BLaER1 treated with 17β-estradiol and CSF1 and Interleukin-3, amounts not matched to agents 10 nM and 100 nM (cell line): ENCODE measurements around the gene FGR.

ENCODE experiments used
- H3K27ac ChIP-seq, 11 experiments: shearing (Covaris generic); formaldehyde crosslinking; 2 replicates each; pipeline ENCODE4 v1.8.1; 2022
- H3K27me3 ChIP-seq, 11 experiments: shearing (Covaris generic); formaldehyde crosslinking; 2 replicates each; pipeline ENCODE4 v1.8.1; 2022
- H3K36me3 ChIP-seq, 11 experiments: shearing (Covaris generic); formaldehyde crosslinking; 2 replicates each; pipeline ENCODE4 v1.8.1; 2022
- H3K4me1 ChIP-seq, 10 experiments: shearing (Covaris generic); formaldehyde crosslinking; 2 replicates each; pipeline ENCODE4 v1.8.1; 2022
- H3K4me2 ChIP-seq, 11 experiments: shearing (Covaris generic); formaldehyde crosslinking; 2 replicates each; pipeline ENCODE4 v1.8.1; 2022
- H3K4me3 ChIP-seq, 10 experiments: shearing (Covaris generic); formaldehyde crosslinking; 2 replicates each; pipeline ENCODE4 v1.8.1; 2022
- H3K9ac ChIP-seq, 11 experiments: shearing (Covaris generic); formaldehyde crosslinking; 2 replicates each; pipeline ENCODE4 v1.8.1; 2022
- H3K9me3 ChIP-seq, 11 experiments: shearing (Covaris generic); formaldehyde crosslinking; replicated peaks in 1 of 11; 2 replicates each; pipeline ENCODE4 v1.8.1; 2022
- H4K20me1 ChIP-seq, 11 experiments: shearing (Covaris generic); formaldehyde crosslinking; 2 replicates each; pipeline ENCODE4 v1.8.1; 2022
- Cebpa-rat ChIP-seq, 11 experiments: shearing (Covaris generic); IDR thresholded peaks; 2 replicates each; pipeline ENCODE4 v1.8.1; 2022

The FGR gene

GRCh38 chr1:27577504-27578188, 57.3 kb downstream of the FGR start:
- peak overlapping the region; percentile 90 to 98 (median 94) for H3K4me2 ChIP-seq
- peaks cover 58 to 100% (median 81%) of the 10 kb centered on the region in 11 experiments for H4K20me1 ChIP-seq
- H3K9ac ChIP-seq, result peak overlapping the region in 10 of 11 experiments; percentile 44 to 80 (median 72); a peak in 19 of 22 replicates
- H3K4me3 ChIP-seq, result peak overlapping the region in 7 of 10 experiments; percentile 19 to 68 (median 31); a peak in 9 of 20 replicates
- H3K4me1 ChIP-seq, result peaks cover 87 to 99% (median 95%) of the 10 kb centered on the region in 10 experiments
- H3K27ac ChIP-seq, result peak overlapping the region in 9 of 11 experiments; percentile 60 to 91 (median 84); a peak in 19 of 22 replicates
- H3K27me3 ChIP-seq, result no peaks in the 10 kb centered on the region
- H3K36me3 ChIP-seq, result peaks cover 0 to 24% (median 12%) of the 10 kb centered on the region in 11 experiments; a peak in 11 of 22 replicates
- H3K9me3 ChIP-seq, result no peaks in the 10 kb centered on the region
- no peak for TF ChIP-seq Cebpa-rat (IDR thresholded peaks at IDR 0.05)

DNA sequence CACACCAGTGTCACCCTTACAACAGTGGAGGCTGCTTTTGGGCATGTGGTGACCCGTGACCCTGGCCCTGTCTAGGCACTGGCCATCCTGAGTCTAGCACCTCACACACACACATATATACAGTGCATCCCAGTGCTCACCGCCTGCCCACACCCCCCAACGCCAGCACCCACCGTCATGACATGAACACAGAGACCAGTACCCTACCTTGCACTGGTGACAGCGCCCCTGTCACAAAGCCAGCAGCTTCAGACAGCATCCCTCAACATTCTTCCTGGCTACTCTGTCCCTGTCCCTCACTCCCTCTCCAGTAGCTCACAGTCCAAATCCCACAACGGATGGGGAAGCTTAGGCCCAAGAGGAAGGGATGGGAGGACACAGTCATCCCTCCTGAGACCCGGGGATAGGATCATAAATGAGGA, 58.2 kb downstream of the FGR start:
- peaks cover 58 to 100% (median 81%) of the 10 kb centered on the region in 11 experiments for H4K20me1 ChIP-seq
- TF ChIP-seq Cebpa-rat (IDR thresholded peaks at IDR 0.05), result no peak
- no peaks in the 10 kb centered on the region for H3K9me3 ChIP-seq
- no peaks in the 10 kb centered on the region for H3K27me3 ChIP-seq
- peak overlapping the region; percentile 90 to 98 (median 94) for H3K4me2 ChIP-seq
- peaks cover 92 to 99% (median 95%) of the 10 kb centered on the region in 10 experiments for H3K4me1 ChIP-seq
- peak overlapping the region; percentile 44 to 80 (median 72); a peak in 19 of 22 replicates for H3K9ac ChIP-seq
- H3K4me3 ChIP-seq, result peak overlapping the region in 7 of 10 experiments; percentile 50 to 68 (median 57); a peak in 12 of 20 replicates
- peak overlapping the region in 9 of 11 experiments; percentile 42 to 91 (median 84); a peak in 17 of 22 replicates for H3K27ac ChIP-seq
- peaks cover 0 to 16% (median 5%) of the 10 kb centered on the region in 11 experiments; a peak in 7 of 22 replicates for H3K36me3 ChIP-seq

GRCh38 chr1:27575840-27576331, 59.1 kb downstream of the FGR start:
- peak overlapping the region in 8 of 11 experiments; percentile 77 to 91 (median 85); a peak in 16 of 22 replicates for H3K27ac ChIP-seq
- H3K4me3 ChIP-seq, result peak overlapping the region in 9 of 10 experiments; percentile 22 to 68 (median 56); a peak in 17 of 20 replicates
- peaks cover 0 to 10% (median 0%) of the 10 kb centered on the region in 11 experiments; a peak in 3 of 22 replicates for H3K36me3 ChIP-seq
- H4K20me1 ChIP-seq, result peaks cover 60 to 100% (median 81%) of the 10 kb centered on the region in 11 experiments
- H3K27me3 ChIP-seq, result no peaks in the 10 kb centered on the region
- peak overlapping the region; percentile 90 to 98 (median 94) for H3K4me2 ChIP-seq
- TF ChIP-seq Cebpa-rat (IDR thresholded peaks at IDR 0.05), result no peak
- H3K9ac ChIP-seq, result peak overlapping the region; percentile 31 to 80 (median 72); a peak in 19 of 22 replicates
- peaks cover 93 to 99% (median 96%) of the 10 kb centered on the region in 10 experiments for H3K4me1 ChIP-seq
- H3K9me3 ChIP-seq, result no peaks in the 10 kb centered on the region

DNA sequence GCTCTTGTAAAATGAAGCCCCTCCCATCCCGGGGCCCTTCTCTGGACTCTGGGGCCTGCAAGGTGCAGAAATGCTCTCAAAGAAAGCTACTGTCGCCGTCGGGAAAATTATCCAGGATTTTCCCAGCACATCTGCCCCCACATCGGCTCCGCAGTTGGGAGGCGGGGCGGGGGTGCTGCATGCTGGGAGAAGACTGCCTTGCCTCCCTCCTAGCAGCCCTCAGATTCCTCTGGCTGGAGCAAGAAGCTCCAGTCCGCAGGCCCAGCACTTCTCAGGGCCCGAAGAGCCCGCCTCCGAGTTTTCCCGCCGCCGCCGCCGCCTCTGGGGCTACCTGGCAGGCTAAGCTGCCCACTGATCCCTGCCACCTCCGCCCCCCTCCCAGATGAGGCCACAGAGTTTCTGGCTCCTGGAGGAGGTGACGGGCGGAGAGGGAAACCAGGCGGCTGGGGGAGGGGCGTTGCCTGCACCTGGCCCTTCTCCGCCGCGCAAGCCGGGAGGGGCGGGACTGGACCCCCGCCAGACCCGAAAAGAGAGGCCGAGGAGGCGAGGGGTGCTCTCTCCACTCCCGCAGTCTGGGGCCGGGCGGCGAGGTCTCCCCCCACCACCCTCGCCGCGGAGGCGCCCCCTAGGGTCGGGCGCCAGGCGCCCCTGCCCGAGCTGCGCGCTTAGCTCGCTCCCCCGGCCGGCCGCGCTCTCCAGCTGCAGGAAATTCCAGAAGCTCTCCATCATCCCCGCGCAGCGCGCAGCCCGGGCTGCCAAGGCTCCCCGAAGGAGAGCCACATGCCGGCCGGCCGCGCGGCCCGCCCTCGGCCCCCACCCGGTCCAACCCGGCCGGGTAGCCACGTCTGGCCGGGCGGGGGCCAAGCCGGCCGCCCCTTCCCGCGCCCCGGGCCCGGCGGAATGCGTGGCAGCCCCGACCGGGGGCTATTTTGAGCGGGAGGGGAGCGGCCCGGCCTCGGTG, 59.8 kb downstream of the FGR start:
- H3K27me3 ChIP-seq, result no peaks in the 10 kb centered on the region
- H3K4me2 ChIP-seq, result peak overlapping the region; percentile 74 to 98 (median 94)
- H4K20me1 ChIP-seq, result peaks cover 68 to 100% (median 85%) of the 10 kb centered on the region in 11 experiments
- peak overlapping the region in 8 of 11 experiments; percentile 59 to 91 (median 85); a peak in 17 of 22 replicates for H3K27ac ChIP-seq
- H3K9me3 ChIP-seq, result no peaks in the 10 kb centered on the region
- H3K9ac ChIP-seq, result peak overlapping the region; percentile 23 to 80 (median 72); a peak in 19 of 22 replicates
- peaks cover 0 to 4% (median 0%) of the 10 kb centered on the region in 11 experiments; a peak in 3 of 22 replicates for H3K36me3 ChIP-seq
- TF ChIP-seq Cebpa-rat (IDR thresholded peaks at IDR 0.05), result no peak
- H3K4me3 ChIP-seq, result peak overlapping the region in 8 of 10 experiments; percentile 50 to 68 (median 56); a peak in 16 of 20 replicates
- peaks cover 95 to 100% (median 99%) of the 10 kb centered on the region in 10 experiments for H3K4me1 ChIP-seq

DNA sequence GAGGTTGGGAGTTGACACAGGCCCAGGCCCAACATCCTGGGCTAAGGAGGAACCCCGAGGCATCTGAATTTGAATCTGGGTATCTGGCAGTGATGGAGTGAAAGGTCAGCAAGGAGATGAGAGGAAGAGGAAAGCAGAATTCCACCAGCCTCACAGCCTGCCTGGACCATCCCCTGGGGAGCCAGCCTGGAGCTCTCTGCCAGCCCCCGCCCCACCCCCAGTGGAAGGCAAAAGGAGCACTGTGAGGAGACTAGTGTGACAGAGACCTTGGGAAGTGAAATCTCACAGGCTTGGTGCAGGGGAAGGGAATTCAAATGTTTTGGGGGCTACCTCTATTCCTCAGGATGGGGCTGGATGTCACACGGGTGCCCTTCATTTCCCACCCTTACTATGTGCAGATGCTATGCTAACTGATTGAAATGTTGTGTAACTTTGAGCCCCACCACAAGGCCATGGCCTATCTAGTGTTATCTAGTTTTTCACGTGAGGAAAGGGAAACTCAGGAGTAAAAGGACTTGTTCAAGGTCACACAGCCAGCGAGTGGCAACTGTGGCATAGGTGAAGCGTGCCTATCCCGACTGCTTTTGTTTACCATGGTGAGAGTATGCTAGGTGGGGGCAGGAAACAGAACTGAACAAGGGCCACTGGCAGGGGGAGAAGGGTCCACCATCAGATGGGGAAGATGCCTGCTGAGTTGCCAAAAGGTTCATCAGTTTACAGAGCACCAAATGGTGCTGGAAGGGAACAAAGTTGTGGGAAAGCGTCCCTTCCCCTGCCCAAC, 60.8 kb downstream of the FGR start:
- no peaks in the 10 kb centered on the region for H3K27me3 ChIP-seq
- no peak overlapping the region for H3K4me3 ChIP-seq
- H3K27ac ChIP-seq, result peak overlapping the region in 8 of 11 experiments; percentile 59 to 91 (median 85); a peak in 16 of 22 replicates
- TF ChIP-seq Cebpa-rat (IDR thresholded peaks at IDR 0.05), result no peak
- 0 out of 22 replicates have a peak, but pooled peaks cover 0 to 4% (median 0%) of the 10 kb centered on the region in 11 experiments for H3K36me3 ChIP-seq
- peaks cover 95 to 100% (median 99%) of the 10 kb centered on the region in 10 experiments for H3K4me1 ChIP-seq
- peak overlapping the region in 9 of 11 experiments; percentile 31 to 80 (median 73); a peak in 14 of 22 replicates for H3K9ac ChIP-seq
- H3K9me3 ChIP-seq, result no peaks in the 10 kb centered on the region
- peaks cover 77 to 100% (median 89%) of the 10 kb centered on the region in 11 experiments for H4K20me1 ChIP-seq
- peak overlapping the region; percentile 74 to 98 (median 94) for H3K4me2 ChIP-seq

DNA sequence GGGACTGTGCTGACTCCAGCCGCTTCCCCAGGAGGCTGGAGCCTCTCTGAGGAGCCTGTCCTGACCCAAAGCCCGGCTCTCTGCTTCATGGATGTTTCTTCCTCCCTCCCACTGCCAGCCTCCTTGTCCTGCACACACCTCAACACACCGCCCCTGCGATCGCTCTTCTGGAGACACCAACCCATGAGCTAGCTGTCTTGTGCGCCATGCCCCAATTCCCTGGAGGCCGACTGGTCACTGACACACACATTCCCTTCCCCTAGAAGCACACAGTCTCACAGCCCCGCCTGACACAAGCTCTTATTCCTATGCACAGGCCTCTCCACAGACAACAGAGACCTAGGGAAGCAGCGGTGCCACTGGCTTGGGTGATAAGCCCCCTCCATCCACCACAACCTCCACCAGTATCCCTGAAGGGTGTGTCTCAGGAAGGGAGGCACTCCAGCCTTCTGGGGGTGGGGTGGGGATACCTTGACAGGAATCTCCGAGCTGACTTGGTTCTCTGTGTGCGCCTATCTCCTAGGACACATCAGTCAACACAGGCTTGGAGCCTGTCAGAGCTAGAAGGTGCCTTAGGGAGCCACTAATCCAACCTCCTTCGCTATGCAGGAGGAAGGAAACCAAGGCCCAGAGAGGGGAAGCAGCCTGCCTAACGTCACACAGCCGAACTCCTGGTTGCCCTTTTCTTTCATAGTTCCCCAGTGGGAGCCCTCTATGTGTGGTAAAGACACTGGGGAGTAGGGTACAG, 62.1 kb downstream of the FGR start:
- H3K27ac ChIP-seq, result peak overlapping the region in 8 of 11 experiments; percentile 19 to 86 (median 50); a peak in 14 of 22 replicates
- H3K4me2 ChIP-seq, result peak overlapping the region; percentile 60 to 98 (median 94)

More for the DNA sequence above, 62.1 kb downstream of the FGR start:
- Histone ChIP-seq H3K9me3 (no peaks in the 10 kb centered on the region), H3K36me3 (peaks cover 0 to 7% (median 0%) of the 10 kb centered on the region in 11 experiments; a peak in 4 of 22 replicates), H3K9ac (peak overlapping the region in 9 of 11 experiments; percentile 18 to 80 (median 46); a peak in 15 of 22 replicates), H3K27me3 (no peaks in the 10 kb centered on the region), H3K4me1 (peaks cover 95 to 100% (median 99%) of the 10 kb centered on the region in 10 experiments), H4K20me1 (peaks cover 88 to 100% (median 98%) of the 10 kb centered on the region in 11 experiments), H3K4me3 (peak overlapping the region in 2 of 10 experiments; percentile 7; a peak in 1 of 20 replicates)
- no peak for TF ChIP-seq Cebpa-rat (IDR thresholded peaks at IDR 0.05)
